ENCODE results near the gene FBLN2. TPM values are rescaled to one million over a fixed set of nuclear protein-coding genes. Genes with fewer than 3 reads are reported as not detected.

Gene FBLN2
- total RNA-seq, 3 donors from 2014 or later (not counting 1 experiment from before 2014, with no cell fraction given), result 0.61 to 2.7 (median 1.6) TPM

DNA sequence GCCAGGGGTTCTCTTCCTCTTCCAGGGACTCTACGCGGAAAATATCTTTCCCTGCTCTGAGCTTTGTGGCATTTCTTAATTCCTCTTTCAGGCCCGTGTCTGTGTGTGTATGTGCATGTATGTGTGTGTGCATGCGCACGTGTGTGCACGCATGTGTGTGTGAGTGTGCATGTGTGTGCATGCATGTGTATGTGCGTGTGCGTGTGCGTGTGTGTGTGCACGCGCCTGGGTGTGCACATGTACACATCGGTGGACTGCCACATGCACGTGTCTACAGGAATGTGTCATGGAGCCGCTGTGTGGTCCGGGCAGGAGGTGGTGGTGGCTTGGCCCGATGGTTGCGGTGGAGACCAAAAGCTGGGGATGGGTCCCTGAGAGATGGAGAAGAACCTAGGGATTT is 133.0 kb downstream of the FBLN2 start:
- H3K4me1 Mint-ChIP-seq, result no peaks in the 10 kb centered on the region
- TF ChIP-seq, protein P1, sequence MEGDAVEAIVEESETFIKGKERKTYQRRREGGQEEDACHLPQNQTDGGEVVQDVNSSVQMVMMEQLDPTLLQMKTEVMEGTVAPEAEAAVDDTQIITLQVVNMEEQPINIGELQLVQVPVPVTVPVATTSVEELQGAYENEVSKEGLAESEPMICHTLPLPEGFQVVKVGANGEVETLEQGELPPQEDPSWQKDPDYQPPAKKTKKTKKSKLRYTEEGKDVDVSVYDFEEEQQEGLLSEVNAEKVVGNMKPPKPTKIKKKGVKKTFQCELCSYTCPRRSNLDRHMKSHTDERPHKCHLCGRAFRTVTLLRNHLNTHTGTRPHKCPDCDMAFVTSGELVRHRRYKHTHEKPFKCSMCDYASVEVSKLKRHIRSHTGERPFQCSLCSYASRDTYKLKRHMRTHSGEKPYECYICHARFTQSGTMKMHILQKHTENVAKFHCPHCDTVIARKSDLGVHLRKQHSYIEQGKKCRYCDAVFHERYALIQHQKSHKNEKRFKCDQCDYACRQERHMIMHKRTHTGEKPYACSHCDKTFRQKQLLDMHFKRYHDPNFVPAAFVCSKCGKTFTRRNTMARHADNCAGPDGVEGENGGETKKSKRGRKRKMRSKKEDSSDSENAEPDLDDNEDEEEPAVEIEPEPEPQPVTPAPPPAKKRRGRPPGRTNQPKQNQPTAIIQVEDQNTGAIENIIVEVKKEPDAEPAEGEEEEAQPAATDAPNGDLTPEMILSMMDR (IDR thresholded peaks at IDR 0.05), result no peak
- no peak overlapping the region for H3K27ac ChIP-seq (ENCODE audit: low read length)
- H3K27me3 Mint-ChIP-seq (ENCODE audit: low read depth in 2 of 2), result peaks cover 0 to 11% of the 10 kb centered on the region in 2 donors
- H3K27ac Mint-ChIP-seq, result no peak overlapping the region
- H3K4me3 ChIP-seq (ENCODE audit: low read length), result no peak overlapping the region
- no peaks in the 10 kb centered on the region for H3K36me3 ChIP-seq (ENCODE audit: control insufficient read depth, insufficient read depth, low read length)
- intact Hi-C loops (cut with micrococcal nuclease), result no loop called here
- no peaks in the 10 kb centered on the region for H3K9me3 ChIP-seq (ENCODE audit: control insufficient read depth, insufficient read depth, low read length)
- ATAC-seq (no peak), DNase-seq (no peak)
- H3K4me1 ChIP-seq (ENCODE audit: control insufficient read depth, insufficient read depth, low read length), result no peaks in the 10 kb centered on the region
- H3K9me3 Mint-ChIP-seq, result no peaks in the 10 kb centered on the region
- no peaks in the 10 kb centered on the region for H3K27me3 ChIP-seq (ENCODE audit: control insufficient read depth, insufficient read depth, low read length)
- 87% methylated on average over 17 of the region's 17 CpGs for WGBS (ENCODE audit: insufficient coverage)
- H3K4me3 Mint-ChIP-seq, result no peak overlapping the region
- no peaks in the 10 kb centered on the region for H3K36me3 Mint-ChIP-seq

DNA sequence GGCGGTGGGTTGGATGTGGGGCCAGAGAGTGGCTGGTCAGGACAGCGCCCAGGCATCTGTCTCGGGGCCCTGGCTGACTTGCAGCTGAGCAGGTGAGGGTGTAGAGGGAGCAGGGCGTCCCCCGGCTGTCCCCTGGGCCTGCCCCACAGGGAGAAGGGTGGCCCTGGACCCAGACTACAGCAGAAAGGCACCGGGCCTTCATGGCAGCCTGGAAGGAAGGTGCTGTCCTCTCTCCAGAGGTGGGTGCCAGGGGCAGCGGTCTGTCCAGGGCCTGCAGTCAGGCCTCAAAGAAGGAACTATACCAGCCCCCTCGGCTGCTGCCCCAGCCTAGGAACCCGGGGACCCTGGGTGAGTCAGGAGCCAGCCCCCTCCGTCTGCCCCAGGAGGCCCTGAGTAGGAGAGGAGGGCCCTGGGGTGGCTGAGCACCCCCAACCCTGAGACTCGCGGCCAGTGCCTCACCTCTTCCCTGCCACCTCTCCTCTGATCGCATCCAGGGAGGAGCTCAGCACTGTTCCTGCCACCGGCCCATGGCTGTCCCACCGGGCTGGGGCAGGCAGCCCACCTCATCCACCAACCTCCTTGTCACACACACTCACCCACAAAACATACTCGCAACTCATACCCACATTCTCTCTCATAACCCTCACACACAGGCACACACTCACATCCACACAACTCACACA is 133.5 kb downstream of the FBLN2 start:
- no peak overlapping the region for H3K4me3 ChIP-seq (ENCODE audit: low read length)
- no peaks in the 10 kb centered on the region for H3K27me3 ChIP-seq (ENCODE audit: control insufficient read depth, insufficient read depth, low read length)
- Mint-ChIP-seq H3K9me3 (no peaks in the 10 kb centered on the region), H3K27me3 (ENCODE audit: low read depth in 2 of 2) (peaks cover 0 to 5% of the 10 kb centered on the region in 2 donors), H3K4me1 (no peaks in the 10 kb centered on the region), H3K4me3 (no peak overlapping the region), H3K36me3 (no peaks in the 10 kb centered on the region), H3K27ac (no peak overlapping the region)
- TF ChIP-seq, protein P1 (IDR thresholded peaks at IDR 0.05), result no peak
- no peak overlapping the region for H3K27ac ChIP-seq (ENCODE audit: low read length)
- no peaks in the 10 kb centered on the region for H3K36me3 ChIP-seq (ENCODE audit: control insufficient read depth, insufficient read depth, low read length)
- intact Hi-C loops (cut with micrococcal nuclease), result no loop called here
- WGBS (ENCODE audit: insufficient coverage), result 88% methylated on average over 16 of the region's 16 CpGs
- no peaks in the 10 kb centered on the region for H3K9me3 ChIP-seq (ENCODE audit: control insufficient read depth, insufficient read depth, low read length)
- H3K4me1 ChIP-seq (ENCODE audit: control insufficient read depth, insufficient read depth, low read length), result no peaks in the 10 kb centered on the region
- no peak for DNase-seq
- ATAC-seq, result no peak

DNA sequence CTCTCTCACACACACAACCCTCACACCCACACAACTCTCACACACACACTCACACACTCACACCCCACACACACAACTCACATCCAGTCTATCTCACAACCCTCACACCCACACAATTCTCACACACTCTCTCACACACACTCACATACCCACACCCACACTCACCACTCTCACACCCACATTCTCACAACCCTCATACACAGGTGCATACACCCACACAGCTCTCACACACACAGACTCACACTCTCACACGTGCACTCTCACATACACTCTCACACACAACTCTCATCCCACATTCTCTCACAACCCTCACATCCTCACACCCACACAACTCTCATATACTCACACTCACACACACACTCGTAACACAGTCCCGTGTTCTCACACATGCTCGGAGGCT is 134.4 kb downstream of the FBLN2 start:
- H3K9me3 ChIP-seq (ENCODE audit: control insufficient read depth, insufficient read depth, low read length), result no peaks in the 10 kb centered on the region
- no peaks in the 10 kb centered on the region for H3K4me1 ChIP-seq (ENCODE audit: control insufficient read depth, insufficient read depth, low read length)
- intact Hi-C loops (cut with micrococcal nuclease), result no loop called here
- no peak for ATAC-seq
- H3K4me3 ChIP-seq (ENCODE audit: low read length), result no peak overlapping the region
- TF ChIP-seq, protein P1 (IDR thresholded peaks at IDR 0.05), result no peak
- H3K27me3 ChIP-seq (ENCODE audit: control insufficient read depth, insufficient read depth, low read length), result no peaks in the 10 kb centered on the region
- H3K27me3 Mint-ChIP-seq (ENCODE audit: low read depth in 2 of 2), result no peaks in the 10 kb centered on the region
- DNase-seq, result no peak
- H3K36me3 ChIP-seq (ENCODE audit: control insufficient read depth, insufficient read depth, low read length), result no peaks in the 10 kb centered on the region
- H3K36me3 Mint-ChIP-seq, result no peaks in the 10 kb centered on the region
- H3K4me3 Mint-ChIP-seq, result no peak overlapping the region
- H3K27ac Mint-ChIP-seq, result no peak overlapping the region
- no peaks in the 10 kb centered on the region for H3K9me3 Mint-ChIP-seq
- H3K4me1 Mint-ChIP-seq, result no peaks in the 10 kb centered on the region
- WGBS (ENCODE audit: insufficient coverage), result 88% methylated on average over 4 of the region's 4 CpGs
- H3K27ac ChIP-seq (ENCODE audit: low read length), result no peak overlapping the region

DNA sequence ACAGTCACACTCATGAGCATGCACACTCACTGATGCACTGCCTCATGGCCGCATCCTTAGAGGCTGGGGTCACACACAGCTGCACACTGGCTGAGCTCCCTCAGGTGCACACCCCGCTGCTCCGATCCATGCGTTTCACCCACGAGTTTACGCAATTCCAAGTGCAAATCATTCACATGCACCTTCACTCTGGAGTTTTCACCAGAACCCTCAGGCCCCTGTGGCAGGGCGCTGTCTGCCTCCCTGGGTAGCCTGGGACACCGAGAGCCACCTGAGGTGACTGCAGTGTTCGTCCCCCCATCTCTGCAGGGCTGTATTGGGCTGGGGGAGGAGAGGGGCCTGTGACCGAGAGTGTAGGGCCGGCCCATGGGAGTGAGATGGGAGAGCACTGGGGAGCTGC is 134.8 kb downstream of the FBLN2 start:
- H3K27ac ChIP-seq (ENCODE audit: low read length), result no peak overlapping the region
- no peaks in the 10 kb centered on the region for H3K36me3 Mint-ChIP-seq
- 88% methylated on average over 11 of the region's 11 CpGs for WGBS (ENCODE audit: insufficient coverage)
- no peak for ATAC-seq
- no peaks in the 10 kb centered on the region for H3K27me3 ChIP-seq (ENCODE audit: control insufficient read depth, insufficient read depth, low read length)
- no peaks in the 10 kb centered on the region for H3K36me3 ChIP-seq (ENCODE audit: control insufficient read depth, insufficient read depth, low read length)
- H3K27ac Mint-ChIP-seq, result no peak overlapping the region
- intact Hi-C loops (cut with micrococcal nuclease), result no loop called here
- TF ChIP-seq, protein P1 (IDR thresholded peaks at IDR 0.05), result no peak
- H3K4me3 Mint-ChIP-seq, result no peak overlapping the region
- H3K27me3 Mint-ChIP-seq (ENCODE audit: low read depth in 2 of 2), result no peaks in the 10 kb centered on the region
- no peaks in the 10 kb centered on the region for H3K9me3 ChIP-seq (ENCODE audit: control insufficient read depth, insufficient read depth, low read length)
- H3K4me1 Mint-ChIP-seq, result no peaks in the 10 kb centered on the region
- no peak for DNase-seq
- no peak overlapping the region for H3K4me3 ChIP-seq (ENCODE audit: low read length)
- no peaks in the 10 kb centered on the region for H3K4me1 ChIP-seq (ENCODE audit: control insufficient read depth, insufficient read depth, low read length)
- no peaks in the 10 kb centered on the region for H3K9me3 Mint-ChIP-seq
